Endothelial cell of umbilical vein (primary cell): ENCODE results near the gene PALD1. TPM values are rescaled to one million over a fixed set of nuclear protein-coding genes. Genes with fewer than 3 reads are reported as not detected.

Experiments used
- BruUV-seq: library from RNA; stranded (reverse); fragments of 400-500 nt; replicated peaks from 2 replicates; lab custom pipeline; 2021; lab: Mats Ljungman, UMichigan
- CTCF ChIA-PET: fragments of 300-600, 350-600 bp; sonication (Branson Sonifier 250); formaldehyde crosslinking; loops from one replicate; lab custom pipeline; 2021; ENCODE audit warnings: antibody characterized with exemption, inconsistent platforms; lab: Charles Lee
- POLR2A ChIA-PET: fragments of 300-600, 350-600 bp; sonication (Branson Sonifier 250); formaldehyde crosslinking; loops from one replicate; lab custom pipeline; 2021; ENCODE audit warnings: antibody characterized with exemption, inconsistent platforms; lab: Charles Lee
- DNase-seq: peaks from one replicate; pipeline ENCODE4 v3.0.0-alpha.2; 2011; ENCODE audit warnings: low read depth, low spot score
- FAIRE-seq: peaks from 2 replicates; lab custom pipeline; 2011; peaks lifted over from hg19 to GRCh38; lab: Jason Lieb, UNC
- H2AFZ ChIP-seq: 2 replicates; pipeline ENCODE4 v1.6.0; 2012; ENCODE audit warnings: low read depth, low read length, control low read depth, inconsistent platforms
- H3K27ac ChIP-seq: 2 replicates; pipeline ENCODE4 v1.5.1; 2011; ENCODE audit warnings: low read depth, mild to moderate bottlenecking, control low read depth, low read length, moderate library complexity; ENCODE audit not compliant: insufficient read depth
- H3K27me3 ChIP-seq, 2 experiments: 2 replicates each; pipeline versions ENCODE4 v1.6.0 to v1.6.1; 2011; ENCODE audit warnings: low read length in 2 of 2, mixed read lengths in 1 of 2; ENCODE audit not compliant: control insufficient read depth in 2 of 2, insufficient read depth in 2 of 2
- H3K36me3 ChIP-seq, 2 experiments: 2 replicates in 1 of 2; 3 replicates in 1 of 2; pipeline ENCODE4 v1.5.1; 2011; ENCODE audit warnings: low read length in 2 of 2, mild to moderate bottlenecking in 1 of 2, moderate library complexity in 1 of 2; ENCODE audit not compliant: control insufficient read depth in 2 of 2, insufficient read depth in 2 of 2; ENCODE audit errors: extremely low read depth in 1 of 2
- H3K4me1 ChIP-seq: 3 replicates; pipeline ENCODE4 v1.5.1; 2011; ENCODE audit warnings: mild to moderate bottlenecking, low read length; ENCODE audit not compliant: control insufficient read depth, insufficient read depth; ENCODE audit errors: extremely low read depth
- H3K4me2 ChIP-seq: 2 replicates; pipeline ENCODE4 v1.6.1; 2011; ENCODE audit warnings: low read length, control low read depth, mixed read lengths; ENCODE audit not compliant: insufficient read depth
- H3K4me3 ChIP-seq, 3 experiments: fragments of 200-600 bp in 1 of 3; sonication (generic), shearing (Covaris generic) in 1 of 3; replicated peaks in 1 of 3; 2 replicates each; pipeline ENCODE4 v1.5.1; 2011 to 2016; ENCODE audit warnings: control low read depth in 3 of 3, low read length in 3 of 3, mild to moderate bottlenecking in 2 of 3, inconsistent platforms in 1 of 3, low read depth in 1 of 3, moderate library complexity in 1 of 3; ENCODE audit not compliant: insufficient read depth in 1 of 3
- H3K79me2 ChIP-seq: 2 replicates; pipeline ENCODE4 v1.6.0; 2012; ENCODE audit warnings: low read length, inconsistent platforms; ENCODE audit not compliant: control insufficient read depth, insufficient read depth
- H3K9ac ChIP-seq: replicated peaks from 2 replicates; pipeline ENCODE3; 2011; ENCODE audit warnings: low read length, control low read depth; ENCODE audit not compliant: insufficient read depth; ENCODE audit errors: extremely low read depth
- H3K9me1 ChIP-seq: replicated peaks from 3 replicates; pipeline ENCODE4 v1.6.0; 2011; ENCODE audit warnings: mild to moderate bottlenecking, low read length; ENCODE audit not compliant: control insufficient read depth, insufficient read depth; ENCODE audit errors: extremely low read depth
- H3K9me3 ChIP-seq: replicated peaks from 2 replicates; pipeline ENCODE4 v1.5.1; 2012; ENCODE audit warnings: low read length, inconsistent platforms; ENCODE audit not compliant: control insufficient read depth, insufficient read depth
- H4K20me1 ChIP-seq: replicated peaks from 2 replicates; pipeline ENCODE3; 2011; ENCODE audit warnings: mild to moderate bottlenecking, low read length; ENCODE audit not compliant: control insufficient read depth, insufficient read depth; ENCODE audit errors: extremely low read depth
- EZH2 ChIP-seq: IDR thresholded peaks from 2 replicates; pipeline ENCODE4 v1.6.1; 2012; ENCODE audit warnings: borderline replicate concordance, low read depth, mild to moderate bottlenecking, moderate library complexity, low read length, inconsistent platforms; ENCODE audit not compliant: severe bottlenecking
- FOS ChIP-seq: IDR thresholded peaks from 2 replicates; pipeline ENCODE4 v1.6.1; 2011; ENCODE audit warnings: mild to moderate bottlenecking, low read length, moderate library complexity, borderline replicate concordance; ENCODE audit not compliant: insufficient read depth
- GATA2 ChIP-seq: IDR thresholded peaks from 2 replicates; pipeline ENCODE4 v1.7.0; 2011; ENCODE audit warnings: low read depth, mild to moderate bottlenecking, moderate library complexity, mixed read lengths, low read length; ENCODE audit not compliant: insufficient read length, insufficient read depth
- JUN ChIP-seq: IDR thresholded peaks from 2 replicates; pipeline ENCODE4 v1.6.1; 2011; ENCODE audit warnings: borderline replicate concordance, low read depth; ENCODE audit not compliant: insufficient read length, insufficient read depth
- MYC ChIP-seq: IDR thresholded peaks from one replicate; pipeline ENCODE4 v1.6.1; 2011; ENCODE audit warnings: mild to moderate bottlenecking, low read depth, low read length
- POLR2A ChIP-seq: IDR thresholded peaks from 2 replicates; pipeline ENCODE4 v1.6.1; 2012; ENCODE audit warnings: low read depth, mild to moderate bottlenecking, control low read depth, low read length
- POLR2AphosphoS5 ChIP-seq: IDR thresholded peaks from 2 replicates; pipeline ENCODE4 v1.6.1; 2012; ENCODE audit warnings: low read depth, mild to moderate bottlenecking, control low read depth, low read length, moderate library complexity; ENCODE audit not compliant: insufficient read depth
- dilution Hi-C: fragments of 300-500 bp; cut with MboI; formaldehyde crosslinking; loops from one replicate; pipeline ENCODE4 v1.15.0; 2019; ENCODE audit warnings: low sequenced_read_pairs; ENCODE audit not compliant: extremely low pct_ligation_motif_present
- intact Hi-C: fragments of 100-400 bp; cut with micrococcal nuclease; formaldehyde crosslinking; loops from one replicate; pipeline ENCODE4 v1.10.0; 2022
- polyA plus RNA-seq, 4 experiments: library from polyadenylated mRNA; depleted of rRNA in 3 of 4; stranded (reverse) in 3 of 4; unstranded in 1 of 4; fragments of >200 nt; gene quantifications; 2 replicates each; pipeline versions ENCODE4 v1.2.1 to v1.2.3, GENCODE V29; 2011 to 2012; ENCODE audit warnings: missing spikeins in 1 of 4
- total RNA-seq: library from RNA; stranded (reverse); gene quantifications from 2 replicates; pipeline ENCODE4 v1.2.3, GENCODE V29; 2021
- TF ChIP-seq, protein P1 (sequence below), 2 donors: IDR thresholded peaks; 1 replicate in 1 of 2; 2 replicates in 1 of 2; pipeline ENCODE4 v1.5.1; 2011; ENCODE audit warnings: low read length in 2 of 2, mild to moderate bottlenecking in 2 of 2, moderate library complexity in 2 of 2, control low read depth in 1 of 2, inconsistent platforms in 1 of 2, low read depth in 1 of 2; ENCODE audit not compliant: insufficient read depth in 1 of 2; ENCODE audit errors: extremely low read depth in 1 of 2
- TF ChIP-seq, protein P2 (sequence below): IDR thresholded peaks from 2 replicates; pipeline ENCODE4 v1.6.1; 2011; ENCODE audit not compliant: insufficient read depth, insufficient read length

Gene PALD1
- total and polyA plus RNA-seq, 2 donors (not counting 3 experiments of a cell fraction or from before 2014, with no cell fraction given) = 16.6 to 73.3 TPM

DNA sequence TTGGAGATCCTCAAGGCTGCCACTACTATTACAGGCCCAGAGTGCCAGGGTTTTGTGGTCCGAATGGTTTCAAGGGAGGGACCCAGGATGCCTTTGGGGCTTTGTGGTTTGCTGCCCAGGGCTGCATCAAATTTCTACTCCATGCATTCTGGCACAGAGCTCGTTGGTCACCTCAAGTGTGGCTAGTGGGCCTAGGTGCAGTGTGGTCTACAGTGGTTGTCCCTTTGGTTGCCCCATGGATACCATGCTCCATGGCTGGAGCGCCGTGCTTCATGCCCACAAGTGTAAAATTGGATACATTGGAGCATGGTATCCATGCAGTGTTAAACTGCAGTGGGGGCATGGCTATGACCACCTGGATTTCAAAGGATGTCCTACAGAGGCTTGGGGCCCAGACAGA is 129.4 kb downstream of the PALD1 start:
- no peaks in the 10 kb centered on the region for H3K4me1 ChIP-seq
- ChIA-PET CTCF (no interaction called here), POLR2A (no interaction called here)
- no peak overlapping the region for H3K9ac ChIP-seq
- no peak overlapping the region for H3K4me3 ChIP-seq
- no peaks in the 10 kb centered on the region for H3K9me1 ChIP-seq
- no peaks in the 10 kb centered on the region for H3K36me3 ChIP-seq
- no peak overlapping the region for H3K27ac ChIP-seq
- intact Hi-C loops (no loop called here), dilution Hi-C loops (no loop called here)
- H3K27me3 ChIP-seq = peaks cover 0 to 4% of the 10 kb centered on the region in 2 experiments
- no peak overlapping the region for H3K4me2 ChIP-seq
- TF ChIP-seq FOS (no peak), EZH2 (no peak), JUN (no peak)
- TF ChIP-seq, protein P1, sequence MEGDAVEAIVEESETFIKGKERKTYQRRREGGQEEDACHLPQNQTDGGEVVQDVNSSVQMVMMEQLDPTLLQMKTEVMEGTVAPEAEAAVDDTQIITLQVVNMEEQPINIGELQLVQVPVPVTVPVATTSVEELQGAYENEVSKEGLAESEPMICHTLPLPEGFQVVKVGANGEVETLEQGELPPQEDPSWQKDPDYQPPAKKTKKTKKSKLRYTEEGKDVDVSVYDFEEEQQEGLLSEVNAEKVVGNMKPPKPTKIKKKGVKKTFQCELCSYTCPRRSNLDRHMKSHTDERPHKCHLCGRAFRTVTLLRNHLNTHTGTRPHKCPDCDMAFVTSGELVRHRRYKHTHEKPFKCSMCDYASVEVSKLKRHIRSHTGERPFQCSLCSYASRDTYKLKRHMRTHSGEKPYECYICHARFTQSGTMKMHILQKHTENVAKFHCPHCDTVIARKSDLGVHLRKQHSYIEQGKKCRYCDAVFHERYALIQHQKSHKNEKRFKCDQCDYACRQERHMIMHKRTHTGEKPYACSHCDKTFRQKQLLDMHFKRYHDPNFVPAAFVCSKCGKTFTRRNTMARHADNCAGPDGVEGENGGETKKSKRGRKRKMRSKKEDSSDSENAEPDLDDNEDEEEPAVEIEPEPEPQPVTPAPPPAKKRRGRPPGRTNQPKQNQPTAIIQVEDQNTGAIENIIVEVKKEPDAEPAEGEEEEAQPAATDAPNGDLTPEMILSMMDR (IDR thresholded peaks at IDR 0.05; ENCODE audit: extremely low read depth in 1 of 2, insufficient read depth in 1 of 2, low read depth in 1 of 2, low read length in 2 of 2) = no peak
- TF ChIP-seq, protein P2, sequence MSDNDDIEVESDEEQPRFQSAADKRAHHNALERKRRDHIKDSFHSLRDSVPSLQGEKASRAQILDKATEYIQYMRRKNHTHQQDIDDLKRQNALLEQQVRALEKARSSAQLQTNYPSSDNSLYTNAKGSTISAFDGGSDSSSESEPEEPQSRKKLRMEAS = no peak
- no TSS peak for BruUV-seq
- H2AFZ ChIP-seq = no peak overlapping the region
- no peaks in the 10 kb centered on the region for H4K20me1 ChIP-seq
- DNase-seq (no peak), FAIRE-seq (no peak)
- H3K9me3 ChIP-seq = no peaks in the 10 kb centered on the region
- no peaks in the 10 kb centered on the region for H3K79me2 ChIP-seq

DNA sequence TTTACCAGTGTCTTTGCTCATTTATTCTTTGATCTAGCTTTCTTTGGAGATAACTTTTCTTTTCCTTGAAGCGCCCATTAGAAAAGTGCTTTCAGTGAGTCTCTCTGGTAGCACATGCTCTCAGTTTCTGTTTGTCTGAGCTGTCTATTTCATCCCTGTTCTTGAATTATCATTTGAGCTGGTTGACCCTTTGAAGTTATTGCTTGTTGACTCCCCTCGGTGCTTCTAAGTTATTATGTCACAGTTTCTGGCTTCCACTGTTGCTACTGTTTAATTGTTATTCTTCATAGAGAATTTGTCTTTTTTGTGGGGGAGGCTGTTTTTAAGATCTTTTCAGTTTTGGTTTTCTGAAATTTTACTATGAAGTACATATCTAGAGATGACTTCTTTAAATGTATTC is 135.4 kb downstream of the PALD1 start:
- DNase-seq (no peak), FAIRE-seq (no peak)
- Histone ChIP-seq H3K27ac (no peak overlapping the region), H3K4me1 (no peaks in the 10 kb centered on the region), H3K27me3 (peaks cover 14 to 16% of the 10 kb centered on the region in 2 experiments), H3K4me2 (no peak overlapping the region), H4K20me1 (no peaks in the 10 kb centered on the region), H3K9me3 (no peaks in the 10 kb centered on the region), H3K36me3 (no peaks in the 10 kb centered on the region), H3K9me1 (no peaks in the 10 kb centered on the region), H2AFZ (no peak overlapping the region), H3K9ac (no peak overlapping the region), H3K4me3 (no peak overlapping the region), H3K79me2 (no peaks in the 10 kb centered on the region)
- no TSS peak for BruUV-seq
- CTCF ChIA-PET = no interaction called here
- POLR2A ChIA-PET = no interaction called here
- dilution Hi-C loops = no loop called here
- intact Hi-C loops = no loop called here
- no peak for TF ChIP-seq FOS
- no peak for TF ChIP-seq EZH2
- no peak for TF ChIP-seq POLR2A
- TF ChIP-seq, protein P2 = no peak
- TF ChIP-seq MYC = no peak
- TF ChIP-seq GATA2 = no peak
- no peak for TF ChIP-seq POLR2AphosphoS5
- TF ChIP-seq, protein P1 (IDR thresholded peaks at IDR 0.05; ENCODE audit: extremely low read depth in 1 of 2, insufficient read depth in 1 of 2, low read depth in 1 of 2, low read length in 2 of 2) = no peak
- no peak for TF ChIP-seq JUN
